ENCODE data around the gene SH3TC2.

SH3TC2 gene

DNA sequence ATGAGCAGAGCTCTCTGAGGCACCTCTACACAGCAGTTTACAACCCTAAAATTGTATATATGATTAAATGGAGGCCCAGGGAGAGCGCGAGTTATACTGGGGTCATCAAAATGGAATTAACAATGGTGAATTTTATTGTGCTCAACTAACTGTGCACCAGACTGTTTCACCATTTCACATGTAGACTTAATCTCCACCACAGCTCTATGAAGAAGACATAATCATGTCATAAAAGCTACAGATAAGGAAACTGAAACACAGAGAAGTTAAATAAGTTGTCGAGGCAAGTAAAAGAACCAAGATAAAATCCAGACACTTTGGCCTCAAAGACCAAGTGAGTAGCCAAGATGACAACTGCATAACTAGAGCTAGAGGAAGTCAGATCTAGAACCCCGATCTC lies 1.5 kb downstream of the SH3TC2 start:
- H3K27me3 ChIP-seq (ENCODE audit: insufficient read depth, low read length) = no peaks in the 10 kb centered on the region
- peaks cover 25% of the 10 kb centered on the region for H3K4me1 ChIP-seq (ENCODE audit: control insufficient read depth, insufficient read depth, low read length, unreplicated experiment)
- no peak overlapping the region for H3K4me3 ChIP-seq (ENCODE audit: low read depth, low read length)
- no peak overlapping the region for H2AFZ ChIP-seq (ENCODE audit: low read length, unreplicated experiment)
- H3K27ac ChIP-seq (ENCODE audit: low read depth, low read length) = no peak overlapping the region
- H3K36me3 ChIP-seq (ENCODE audit: insufficient read depth, low read length) = no peaks in the 10 kb centered on the region
- H3K79me2 ChIP-seq (ENCODE audit: control insufficient read depth, insufficient read depth, low read length, unreplicated experiment) = no peaks in the 10 kb centered on the region

DNA sequence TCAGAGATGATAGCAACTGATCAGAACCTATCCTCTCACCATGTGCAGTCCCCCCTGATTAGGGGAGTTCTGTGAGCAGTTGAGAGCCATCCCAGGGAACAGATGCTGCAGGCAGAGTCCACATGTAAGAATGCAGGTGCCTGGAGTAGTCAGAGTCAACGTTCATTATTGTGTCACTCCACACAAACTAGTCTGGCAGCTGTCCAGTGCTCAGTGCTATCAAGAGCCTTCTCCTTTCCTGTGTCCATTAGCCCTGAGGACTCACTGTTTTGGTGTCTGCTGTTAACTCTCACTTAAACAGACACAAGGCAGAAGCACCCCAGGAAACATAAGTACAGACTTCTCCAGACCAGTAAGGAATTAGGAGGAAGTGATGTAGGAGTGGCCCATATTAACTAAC lies 2.5 kb downstream of the SH3TC2 start:
- no peak overlapping the region for H3K4me3 ChIP-seq (ENCODE audit: low read depth, low read length)
- no peaks in the 10 kb centered on the region for H3K79me2 ChIP-seq (ENCODE audit: control insufficient read depth, insufficient read depth, low read length, unreplicated experiment)
- H3K27me3 ChIP-seq (ENCODE audit: insufficient read depth, low read length) = no peaks in the 10 kb centered on the region
- H3K27ac ChIP-seq (ENCODE audit: low read depth, low read length) = no peak overlapping the region
- no peaks in the 10 kb centered on the region for H3K36me3 ChIP-seq (ENCODE audit: insufficient read depth, low read length)
- H2AFZ ChIP-seq (ENCODE audit: low read length, unreplicated experiment) = no peak overlapping the region
- H3K4me1 ChIP-seq (ENCODE audit: control insufficient read depth, insufficient read depth, low read length, unreplicated experiment) = peaks cover 25% of the 10 kb centered on the region

- Histone ChIP-seq H2AFZ (ENCODE audit: low read length, unreplicated experiment) (no peak overlapping the region), H3K79me2 (ENCODE audit: control insufficient read depth, insufficient read depth, low read length, unreplicated experiment) (no peaks in the 10 kb centered on the region), H3K4me3 (ENCODE audit: low read depth, low read length) (no peak overlapping the region), H3K27ac (ENCODE audit: low read depth, low read length) (no peak overlapping the region), H3K27me3 (ENCODE audit: insufficient read depth, low read length) (no peaks in the 10 kb centered on the region), H3K4me1 (ENCODE audit: control insufficient read depth, insufficient read depth, low read length, unreplicated experiment) (peaks cover 12% of the 10 kb centered on the region), H3K36me3 (ENCODE audit: insufficient read depth, low read length) (no peaks in the 10 kb centered on the region)
Observed at GRCh38 chr5:149056616-149057165, 6.2 kb downstream of the SH3TC2 start.

DNA sequence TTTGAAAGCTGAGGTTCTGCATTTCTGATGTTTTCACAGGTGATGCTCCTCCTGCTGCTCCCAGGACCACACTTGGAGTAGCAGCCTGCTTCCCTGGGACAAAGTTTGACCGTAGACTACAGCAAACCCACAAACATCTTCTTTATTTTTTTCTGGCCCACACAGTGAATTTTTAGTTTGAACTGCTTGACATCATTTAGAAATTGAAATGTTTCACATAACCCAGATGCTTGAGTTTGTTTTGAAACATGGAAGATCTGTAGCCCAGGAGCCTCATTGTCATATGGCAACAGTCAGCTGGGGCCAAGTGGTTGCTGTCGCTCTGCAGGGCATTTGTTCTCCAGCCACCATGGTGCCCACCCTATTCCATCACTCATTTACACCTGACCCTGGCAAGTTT lies 8.4 kb downstream of the SH3TC2 start:
- no peak overlapping the region for H3K4me3 ChIP-seq (ENCODE audit: low read depth, low read length)
- no peaks in the 10 kb centered on the region for H3K27me3 ChIP-seq (ENCODE audit: insufficient read depth, low read length)
- no peaks in the 10 kb centered on the region for H3K36me3 ChIP-seq (ENCODE audit: insufficient read depth, low read length)
- no peak overlapping the region for H3K27ac ChIP-seq (ENCODE audit: low read depth, low read length)
- peaks cover 6% of the 10 kb centered on the region for H3K4me1 ChIP-seq (ENCODE audit: control insufficient read depth, insufficient read depth, low read length, unreplicated experiment)
- no peak overlapping the region for H2AFZ ChIP-seq (ENCODE audit: low read length, unreplicated experiment)
- H3K79me2 ChIP-seq (ENCODE audit: control insufficient read depth, insufficient read depth, low read length, unreplicated experiment) = no peaks in the 10 kb centered on the region

DNA sequence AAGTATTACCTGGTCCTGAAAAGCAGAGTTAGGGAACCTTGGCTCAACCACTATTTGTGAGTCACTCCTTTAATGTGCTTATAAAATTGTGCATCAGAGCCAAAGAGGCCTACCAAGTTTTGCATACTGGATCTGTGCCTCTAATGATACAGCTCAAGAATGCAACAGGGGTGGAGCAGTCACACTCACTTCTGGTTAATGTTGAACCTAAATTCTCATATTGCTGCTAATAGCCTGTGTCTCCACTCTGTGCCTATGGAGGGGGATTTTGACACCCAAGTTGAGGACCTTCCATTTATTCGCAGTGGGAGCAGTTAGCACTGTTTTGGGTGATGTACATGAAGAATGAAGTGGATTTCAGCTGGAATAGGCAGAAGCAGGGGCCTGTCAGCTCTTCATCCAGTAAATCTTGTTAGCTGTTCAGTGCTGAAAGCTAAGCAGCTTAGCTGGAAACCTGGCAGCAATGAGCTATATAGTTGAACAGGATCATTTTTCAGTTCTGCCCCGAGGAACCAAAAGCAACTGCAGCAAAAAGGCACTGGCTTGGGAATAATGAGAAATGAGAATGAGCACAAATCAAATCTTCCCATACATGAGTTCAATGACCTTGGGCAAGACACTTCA lies 9.7 kb downstream of the SH3TC2 start:
- H3K36me3 ChIP-seq (ENCODE audit: insufficient read depth, low read length) = no peaks in the 10 kb centered on the region
- no peak overlapping the region for H2AFZ ChIP-seq (ENCODE audit: low read length, unreplicated experiment)
- H3K27me3 ChIP-seq (ENCODE audit: insufficient read depth, low read length) = no peaks in the 10 kb centered on the region
- H3K79me2 ChIP-seq (ENCODE audit: control insufficient read depth, insufficient read depth, low read length, unreplicated experiment) = no peaks in the 10 kb centered on the region
- H3K4me3 ChIP-seq (ENCODE audit: low read depth, low read length) = no peak overlapping the region
- H3K4me1 ChIP-seq (ENCODE audit: control insufficient read depth, insufficient read depth, low read length, unreplicated experiment) = peaks cover 6% of the 10 kb centered on the region
- no peak overlapping the region for H3K27ac ChIP-seq (ENCODE audit: low read depth, low read length)

DNA sequence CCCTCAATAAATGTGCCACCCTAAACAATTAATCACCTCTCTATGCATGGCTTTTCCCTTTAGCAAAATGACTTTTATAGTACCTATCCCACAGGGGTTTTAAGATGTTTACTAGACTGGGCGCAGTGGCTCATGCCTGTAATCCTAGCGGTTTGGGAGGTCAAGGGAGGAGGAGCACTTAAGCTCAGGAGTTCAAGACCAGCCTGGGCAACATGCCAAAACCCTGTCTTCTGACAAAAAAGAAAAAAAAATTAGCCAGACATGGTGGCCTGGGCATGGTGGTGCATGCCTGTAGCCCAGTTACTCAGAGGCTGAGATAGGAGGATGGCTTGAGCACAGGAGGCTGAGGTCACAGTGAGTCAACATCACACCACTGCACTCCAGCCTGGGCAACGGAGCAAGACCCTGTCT lies 13.5 kb downstream of the SH3TC2 start:
- Histone ChIP-seq H2AFZ (ENCODE audit: low read length, unreplicated experiment) (no peak overlapping the region), H3K79me2 (ENCODE audit: control insufficient read depth, insufficient read depth, low read length, unreplicated experiment) (no peaks in the 10 kb centered on the region), H3K4me1 (ENCODE audit: control insufficient read depth, insufficient read depth, low read length, unreplicated experiment) (peaks cover 6% of the 10 kb centered on the region), H3K4me3 (ENCODE audit: low read depth, low read length) (no peak overlapping the region), H3K36me3 (ENCODE audit: insufficient read depth, low read length) (no peaks in the 10 kb centered on the region), H3K27ac (ENCODE audit: low read depth, low read length) (no peak overlapping the region), H3K27me3 (ENCODE audit: insufficient read depth, low read length) (no peaks in the 10 kb centered on the region)

DNA sequence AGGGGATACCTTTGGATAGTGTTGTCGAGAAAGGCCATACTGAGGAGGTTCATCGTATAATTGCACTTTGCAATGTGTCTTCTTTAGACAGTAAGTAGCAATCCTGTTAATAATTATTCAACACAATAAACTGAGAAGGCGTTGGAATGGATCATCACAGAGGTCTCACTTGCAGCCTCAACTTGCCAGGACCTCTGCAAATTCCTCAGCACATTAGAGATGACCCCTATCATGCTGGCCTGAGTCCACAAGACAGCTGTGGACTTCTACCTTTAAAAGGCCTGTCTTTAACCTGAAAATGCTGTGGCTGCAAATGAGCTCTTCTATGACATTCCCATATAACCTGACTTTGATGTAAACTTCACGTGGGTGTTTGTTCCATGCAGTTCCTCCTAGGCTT lies 14.1 kb downstream of the SH3TC2 start:
- no peak overlapping the region for H3K27ac ChIP-seq (ENCODE audit: low read depth, low read length)
- no peaks in the 10 kb centered on the region for H3K36me3 ChIP-seq (ENCODE audit: insufficient read depth, low read length)
- H2AFZ ChIP-seq (ENCODE audit: low read length, unreplicated experiment) = no peak overlapping the region
- peaks cover 6% of the 10 kb centered on the region for H3K4me1 ChIP-seq (ENCODE audit: control insufficient read depth, insufficient read depth, low read length, unreplicated experiment)
- H3K4me3 ChIP-seq (ENCODE audit: low read depth, low read length) = no peak overlapping the region
- no peaks in the 10 kb centered on the region for H3K79me2 ChIP-seq (ENCODE audit: control insufficient read depth, insufficient read depth, low read length, unreplicated experiment)
- no peaks in the 10 kb centered on the region for H3K27me3 ChIP-seq (ENCODE audit: insufficient read depth, low read length)

DNA sequence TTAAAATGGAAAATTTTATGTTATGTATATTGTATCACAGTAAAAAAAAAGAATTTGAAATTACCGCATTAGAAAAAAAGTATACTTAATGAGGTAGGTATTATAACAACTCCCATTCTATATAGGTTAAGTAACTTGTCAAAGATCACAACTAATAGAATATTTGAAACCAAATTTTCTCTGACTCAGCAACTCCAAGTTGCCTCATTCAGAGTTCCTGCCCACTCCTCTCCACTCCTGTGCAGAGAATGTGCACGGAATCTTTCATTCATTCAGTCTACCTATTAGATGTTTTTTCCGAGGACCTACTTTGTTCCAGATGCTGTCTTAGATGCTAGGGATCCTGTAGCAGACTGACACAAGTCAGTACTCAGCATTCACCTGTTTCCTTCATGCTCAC lies 15.4 kb downstream of the SH3TC2 start:
- Histone ChIP-seq H3K27ac (ENCODE audit: low read depth, low read length) (no peak overlapping the region), H3K4me3 (ENCODE audit: low read depth, low read length) (no peak overlapping the region), H3K4me1 (ENCODE audit: control insufficient read depth, insufficient read depth, low read length, unreplicated experiment) (no peaks in the 10 kb centered on the region), H3K36me3 (ENCODE audit: insufficient read depth, low read length) (no peaks in the 10 kb centered on the region), H2AFZ (ENCODE audit: low read length, unreplicated experiment) (no peak overlapping the region), H3K79me2 (ENCODE audit: control insufficient read depth, insufficient read depth, low read length, unreplicated experiment) (no peaks in the 10 kb centered on the region), H3K27me3 (ENCODE audit: insufficient read depth, low read length) (no peaks in the 10 kb centered on the region)

- Histone ChIP-seq H2AFZ (ENCODE audit: low read length, unreplicated experiment) (no peak overlapping the region), H3K79me2 (ENCODE audit: control insufficient read depth, insufficient read depth, low read length, unreplicated experiment) (no peaks in the 10 kb centered on the region), H3K27ac (ENCODE audit: low read depth, low read length) (no peak overlapping the region), H3K36me3 (ENCODE audit: insufficient read depth, low read length) (no peaks in the 10 kb centered on the region), H3K4me1 (ENCODE audit: control insufficient read depth, insufficient read depth, low read length, unreplicated experiment) (no peaks in the 10 kb centered on the region), H3K27me3 (ENCODE audit: insufficient read depth, low read length) (no peaks in the 10 kb centered on the region), H3K4me3 (ENCODE audit: low read depth, low read length) (no peak overlapping the region)
Observed at GRCh38 chr5:149046196-149046829, 16.5 kb downstream of the SH3TC2 start.

DNA sequence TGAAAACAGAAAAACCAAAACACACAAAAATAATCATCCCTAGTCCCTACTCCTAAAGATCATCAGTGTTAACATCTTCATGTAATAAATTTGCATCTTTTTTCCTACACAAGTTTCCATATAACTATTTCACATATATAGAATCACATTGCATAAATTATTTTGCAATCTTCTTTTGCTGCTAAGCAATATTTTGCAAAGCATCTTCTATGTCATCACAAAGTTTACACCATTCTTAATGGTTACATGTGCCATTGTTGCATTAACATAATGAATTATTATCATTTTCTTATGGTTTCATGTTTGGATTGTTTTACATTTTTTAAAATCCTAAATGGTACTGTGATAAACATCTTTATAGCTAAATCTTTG lies 17.8 kb downstream of the SH3TC2 start:
- H3K27me3 ChIP-seq (ENCODE audit: insufficient read depth, low read length) = no peaks in the 10 kb centered on the region
- no peak overlapping the region for H3K27ac ChIP-seq (ENCODE audit: low read depth, low read length)
- H3K4me3 ChIP-seq (ENCODE audit: low read depth, low read length) = no peak overlapping the region
- H3K4me1 ChIP-seq (ENCODE audit: control insufficient read depth, insufficient read depth, low read length, unreplicated experiment) = peaks cover 4% of the 10 kb centered on the region
- H3K79me2 ChIP-seq (ENCODE audit: control insufficient read depth, insufficient read depth, low read length, unreplicated experiment) = no peaks in the 10 kb centered on the region
- H2AFZ ChIP-seq (ENCODE audit: low read length, unreplicated experiment) = no peak overlapping the region
- no peaks in the 10 kb centered on the region for H3K36me3 ChIP-seq (ENCODE audit: insufficient read depth, low read length)

DNA sequence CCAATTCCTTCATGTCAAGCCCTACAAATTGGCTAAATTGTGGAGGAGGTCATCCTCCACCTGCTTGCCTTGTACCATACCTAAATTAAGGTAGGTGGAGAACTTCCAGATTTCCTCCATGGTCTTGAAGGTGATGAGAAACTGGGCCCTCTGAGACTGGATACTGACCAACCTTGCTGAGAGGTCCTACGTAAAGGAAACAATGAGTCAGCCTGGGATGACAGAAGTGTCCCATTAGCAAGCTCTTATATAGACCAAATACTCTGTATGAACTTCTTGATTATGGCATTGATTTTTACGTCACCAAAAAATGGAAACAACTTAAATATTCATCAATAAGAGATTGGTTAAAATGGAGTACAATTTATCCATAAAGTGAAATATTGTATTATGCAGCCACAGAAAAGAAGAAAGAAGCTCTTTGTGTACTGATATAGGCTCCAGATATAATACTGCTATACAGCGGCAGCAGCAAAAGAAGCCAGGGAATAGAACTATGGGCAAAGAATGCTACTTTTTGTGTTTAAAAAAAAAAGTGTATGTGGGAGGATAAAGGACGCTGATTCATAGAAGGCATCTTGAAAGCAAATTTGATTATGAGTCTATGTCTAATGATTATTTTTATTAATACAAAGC lies 18.3 kb downstream of the SH3TC2 start:
- Histone ChIP-seq H3K4me1 (ENCODE audit: control insufficient read depth, insufficient read depth, low read length, unreplicated experiment) (peaks cover 4% of the 10 kb centered on the region), H2AFZ (ENCODE audit: low read length, unreplicated experiment) (no peak overlapping the region), H3K4me3 (ENCODE audit: low read depth, low read length) (no peak overlapping the region), H3K27ac (ENCODE audit: low read depth, low read length) (no peak overlapping the region), H3K27me3 (ENCODE audit: insufficient read depth, low read length) (no peaks in the 10 kb centered on the region), H3K79me2 (ENCODE audit: control insufficient read depth, insufficient read depth, low read length, unreplicated experiment) (no peaks in the 10 kb centered on the region), H3K36me3 (ENCODE audit: insufficient read depth, low read length) (no peaks in the 10 kb centered on the region)

Data from ACC112 (cell line).